Fibroblast of upper back skin (primary cell): ENCODE data around the gene OR4D1.

Experiments
- DNase-seq: peaks from one replicate; pipeline ENCODE4 v3.0.0-alpha.2; 2013

The OR4D1 gene

GRCh38 chr17:58156839-58157803 is 8.9 kb downstream of the OR4D1 start:
- DNase-seq, result no peak

- no peak for DNase-seq
These were observed 10.0 kb downstream of the OR4D1 start for GRCh38 chr17:58158181-58158580.

GRCh38 chr17:58161566-58161965 is 13.4 kb downstream of the OR4D1 start:
- DNase-seq, result no peak

GRCh38 chr17:58165981-58166380 is 17.8 kb downstream of the OR4D1 start:
- DNase-seq, result no peak

- no peak for DNase-seq
These were observed 18.5 kb downstream of the OR4D1 start, which contains the start of gene OR4D2 for GRCh38 chr17:58166682-58167081. OR4D2 (plus strand) TSS chr17:58166982; CDS start chr17:58169656, 2,674 bp downstream.

- no peak for DNase-seq
These were observed 22.4 kb downstream of the OR4D1 start for GRCh38 chr17:58170622-58171021.

GRCh38 chr17:58172369-58173071 is 24.3 kb downstream of the OR4D1 start:
- peak; percentile 11 for DNase-seq

GRCh38 chr17:58174871-58175270 is 26.7 kb downstream of the OR4D1 start:
- DNase-seq, result no peak

- no peak for DNase-seq
These were observed 28.0 kb downstream of the OR4D1 start for GRCh38 chr17:58176200-58176599.

GRCh38 chr17:58181796-58182195 is 33.6 kb downstream of the OR4D1 start:
- DNase-seq, result no peak

- DNase-seq, result no peak
These were observed 35.3 kb downstream of the OR4D1 start for GRCh38 chr17:58183514-58183913.

GRCh38 chr17:58184308-58184985 is 36.3 kb downstream of the OR4D1 start:
- DNase-seq, result peak; percentile 62

- DNase-seq, result no peak
These were observed 37.0 kb downstream of the OR4D1 start for GRCh38 chr17:58184986-58185761.

- no peak for DNase-seq
These were observed 38.4 kb downstream of the OR4D1 start for GRCh38 chr17:58186591-58186990.

GRCh38 chr17:58187063-58187462 is 38.9 kb downstream of the OR4D1 start:
- no peak for DNase-seq

GRCh38 chr17:58187675-58188074 is 39.5 kb downstream of the OR4D1 start:
- no peak for DNase-seq

GRCh38 chr17:58189436-58190146 is 41.4 kb downstream of the OR4D1 start:
- DNase-seq, result peak; percentile 88

GRCh38 chr17:58191241-58191896 is 43.2 kb downstream of the OR4D1 start:
- no peak for DNase-seq

- DNase-seq, result no peak
These were observed 44.4 kb downstream of the OR4D1 start, which contains the start of gene EPX for GRCh38 chr17:58192612-58193011. EPX (plus strand) TSS chr17:58192726; CDS start chr17:58192847, 121 bp downstream.

- no peak for DNase-seq
These were observed 45.6 kb downstream of the OR4D1 start for GRCh38 chr17:58193641-58194255.
